ENCODE results near the gene PAX3. TPM values are rescaled to one million over a fixed set of nuclear protein-coding genes. Genes with fewer than 3 reads are reported as not detected.

The PAX3 gene
- total RNA-seq, 1 experiment from 2014 or later: not detected

DNA sequence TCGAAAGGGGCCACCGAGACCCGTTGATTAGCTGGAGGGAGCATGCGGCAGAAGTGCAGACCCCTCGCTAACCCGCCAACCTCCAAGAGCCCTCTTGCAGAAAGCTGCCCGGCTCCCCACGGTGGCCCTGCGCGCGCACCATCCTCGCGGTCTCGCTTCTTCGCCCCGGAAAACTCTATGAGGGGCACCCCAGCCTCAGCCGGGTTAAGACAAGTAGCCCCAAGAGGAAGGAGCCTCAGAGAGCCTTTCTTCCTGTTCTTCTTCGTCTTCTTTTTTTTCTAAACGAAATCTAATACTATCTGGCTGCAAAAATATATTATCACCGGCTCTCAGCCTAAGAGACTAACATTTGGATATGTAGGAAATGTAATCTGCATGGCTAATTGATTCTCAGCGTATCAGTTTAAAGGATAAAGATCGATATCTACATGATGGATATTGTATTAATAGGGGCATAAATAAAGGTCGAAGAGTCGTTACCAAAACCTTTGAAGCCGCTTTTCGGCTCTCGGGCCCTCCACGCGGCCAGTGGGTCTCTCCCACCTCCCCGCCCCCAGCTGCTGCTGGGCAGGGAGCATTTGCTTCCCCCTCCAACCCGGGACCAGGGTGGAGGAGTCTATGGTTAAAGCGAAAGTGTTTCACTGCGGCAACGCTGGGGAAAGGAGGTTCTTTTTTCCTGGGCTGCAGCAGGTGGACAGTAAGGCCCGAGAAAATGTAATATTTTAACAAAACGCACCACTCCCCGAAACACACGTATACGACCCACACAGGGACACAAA, 6.1 kb upstream of the PAX3 start:
- peak; percentile 77 for DNase-seq
- H3K36me3 ChIP-seq (replicated peaks; ENCODE audit: control insufficient read depth, insufficient read depth, low read length): no peaks in the 10 kb centered on the region
- peaks cover 100% of the 10 kb centered on the region for H3K27me3 ChIP-seq (ENCODE audit: control insufficient read depth, insufficient read depth, low read length)
- H3K4me3 ChIP-seq (ENCODE audit: insufficient read depth, low read depth, low read length): no peak overlapping the region

DNA sequence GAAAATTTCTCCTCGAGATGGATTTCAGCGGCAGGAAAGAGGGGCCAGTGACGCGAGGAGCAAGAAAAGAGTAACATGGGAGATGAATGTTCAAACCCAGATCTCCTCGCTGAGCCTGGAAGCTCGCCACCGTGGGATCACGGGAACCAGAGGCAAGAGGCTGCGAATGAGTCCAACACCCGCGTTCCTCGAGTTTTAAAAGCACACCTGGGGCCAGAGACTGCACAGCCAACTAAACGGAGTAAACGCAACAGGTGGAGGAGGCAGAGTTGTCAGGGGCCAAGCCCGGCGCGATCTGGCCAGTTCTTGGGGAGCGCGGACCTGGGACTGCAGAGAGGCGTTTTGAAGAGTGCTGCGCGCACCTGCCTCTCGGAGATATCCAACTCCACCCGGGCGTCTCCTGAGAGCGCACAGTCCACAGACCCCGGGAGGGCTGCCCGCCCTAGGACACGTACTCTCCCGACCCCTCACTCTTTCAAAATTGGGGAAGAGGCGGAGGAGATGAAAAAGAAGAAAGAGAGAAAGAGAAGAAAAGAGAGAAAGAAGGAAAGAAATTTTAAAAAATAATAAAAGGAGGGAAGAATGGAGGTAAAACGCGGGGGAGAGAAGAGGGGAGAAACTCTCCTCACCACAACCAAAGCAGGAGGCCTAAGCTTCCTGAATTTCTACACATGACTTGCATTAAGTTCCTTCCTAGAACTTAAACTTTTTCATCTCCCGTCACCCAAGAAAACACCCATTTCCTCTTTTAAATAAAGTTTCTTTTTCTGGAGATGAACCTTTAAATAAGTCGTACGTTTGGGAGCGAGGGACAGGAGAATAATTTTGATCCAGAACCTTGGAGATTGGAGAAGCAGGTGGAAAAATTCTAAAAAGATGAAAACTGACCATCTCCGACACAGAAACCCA, 5.3 kb upstream of the PAX3 start:
- no peak overlapping the region for H3K4me3 ChIP-seq (ENCODE audit: insufficient read depth, low read depth, low read length)
- H3K36me3 ChIP-seq (replicated peaks; ENCODE audit: control insufficient read depth, insufficient read depth, low read length): no peaks in the 10 kb centered on the region
- peaks cover 100% of the 10 kb centered on the region for H3K27me3 ChIP-seq (ENCODE audit: control insufficient read depth, insufficient read depth, low read length)
- DNase-seq: peak; percentile 63

- Histone ChIP-seq H3K36me3 (replicated peaks; ENCODE audit: control insufficient read depth, insufficient read depth, low read length) (no peaks in the 10 kb centered on the region), H3K4me3 (ENCODE audit: insufficient read depth, low read depth, low read length) (no peak overlapping the region), H3K27me3 (ENCODE audit: control insufficient read depth, insufficient read depth, low read length) (peaks cover 100% of the 10 kb centered on the region)
- DNase-seq: peak; percentile 55
Measured at GRCh38 chr2:222303045-222303827, 4.4 kb upstream of the PAX3 start.

GRCh38 chr2:222302178-222303018, 3.6 kb upstream of the PAX3 start:
- Histone ChIP-seq H3K27me3 (ENCODE audit: control insufficient read depth, insufficient read depth, low read length) (peaks cover 100% of the 10 kb centered on the region), H3K4me3 (ENCODE audit: insufficient read depth, low read depth, low read length) (no peak overlapping the region), H3K36me3 (replicated peaks; ENCODE audit: control insufficient read depth, insufficient read depth, low read length) (no peaks in the 10 kb centered on the region)
- peak; percentile 67 for DNase-seq

DNA sequence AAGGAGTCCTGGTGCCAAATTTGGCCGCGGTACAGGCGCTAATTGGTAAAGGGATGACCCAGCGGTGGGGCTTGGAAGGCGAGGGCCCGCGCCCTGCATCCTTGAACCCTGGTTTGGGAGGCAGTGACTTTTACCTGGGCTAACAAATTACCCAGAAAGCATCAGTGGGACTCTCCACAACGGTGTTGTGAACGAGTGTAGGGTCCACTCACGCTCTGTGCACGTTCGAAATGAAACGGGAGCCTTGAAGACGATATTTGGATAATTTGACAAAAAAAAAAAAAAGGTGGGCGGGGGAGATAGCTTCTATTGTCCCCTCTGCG, 3.0 kb upstream of the PAX3 start:
- no peak for DNase-seq
- Histone ChIP-seq H3K4me3 (ENCODE audit: insufficient read depth, low read depth, low read length) (no peak overlapping the region), H3K36me3 (replicated peaks; ENCODE audit: control insufficient read depth, insufficient read depth, low read length) (no peaks in the 10 kb centered on the region), H3K27me3 (ENCODE audit: control insufficient read depth, insufficient read depth, low read length) (peaks cover 100% of the 10 kb centered on the region)

GRCh38 chr2:222301053-222301795, 2.4 kb upstream of the PAX3 start:
- Histone ChIP-seq H3K36me3 (replicated peaks; ENCODE audit: control insufficient read depth, insufficient read depth, low read length) (no peaks in the 10 kb centered on the region), H3K4me3 (ENCODE audit: insufficient read depth, low read depth, low read length) (no peak overlapping the region), H3K27me3 (ENCODE audit: control insufficient read depth, insufficient read depth, low read length) (peaks cover 100% of the 10 kb centered on the region)
- peak; percentile 76 for DNase-seq

DNA sequence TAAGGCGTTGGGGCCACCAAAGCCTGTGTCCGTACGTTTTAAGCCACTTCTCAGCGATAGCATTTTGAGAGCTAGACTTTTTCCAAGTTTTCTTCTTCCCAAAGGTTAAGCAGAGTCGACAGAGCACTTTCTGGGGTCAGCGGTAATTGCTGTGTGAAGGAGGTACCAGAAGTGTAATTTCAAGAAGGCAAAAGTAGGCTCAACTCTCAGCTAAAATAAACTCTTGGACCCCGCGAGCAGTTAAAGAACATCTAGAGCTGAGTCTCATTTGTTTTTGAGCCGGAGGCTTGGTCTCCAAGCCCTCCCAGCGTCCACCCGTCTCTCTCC, 1.9 kb upstream of the PAX3 start:
- peaks cover 100% of the 10 kb centered on the region for H3K27me3 ChIP-seq (ENCODE audit: control insufficient read depth, insufficient read depth, low read length)
- H3K4me3 ChIP-seq (ENCODE audit: insufficient read depth, low read depth, low read length): no peak overlapping the region

DNA sequence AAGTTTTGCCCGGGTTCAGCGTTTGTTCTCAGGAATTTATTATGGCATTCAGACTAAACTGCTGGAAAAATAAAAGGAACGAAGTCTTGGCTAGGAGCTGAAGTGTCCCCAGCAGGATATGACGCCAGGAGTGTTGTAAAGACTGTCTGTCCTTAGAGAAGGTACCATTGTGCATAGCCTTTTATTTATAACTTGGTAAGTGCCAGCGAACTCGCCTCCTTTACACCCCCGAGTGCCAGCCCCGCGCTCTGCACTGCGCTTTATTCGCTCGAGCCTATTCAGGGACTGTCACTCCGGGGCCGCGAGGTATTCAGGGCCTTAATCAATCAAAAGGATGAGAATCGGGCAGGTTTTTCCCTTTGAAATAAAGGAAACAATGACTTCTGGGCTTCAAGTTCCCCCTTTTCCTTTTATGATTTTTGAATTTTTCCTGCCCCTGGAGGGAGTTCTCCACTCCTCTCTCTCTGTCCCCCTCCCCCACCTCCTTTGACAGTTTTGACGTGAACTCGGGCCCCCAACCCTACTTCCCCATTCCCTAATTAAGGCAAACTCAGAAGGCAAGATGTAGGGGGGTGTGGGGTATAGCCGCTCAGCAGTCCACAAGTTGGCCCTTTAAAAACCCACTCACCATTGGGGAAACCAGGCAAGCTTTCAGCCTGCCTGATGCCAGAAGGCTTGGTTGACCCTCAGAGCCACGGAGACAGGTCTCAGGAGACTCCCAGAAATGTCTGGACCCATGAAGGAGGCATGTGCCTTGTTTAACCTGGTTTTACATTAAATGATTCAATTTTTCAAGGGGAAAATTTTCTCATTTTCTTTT, 1.3 kb upstream of the PAX3 start:
- DNase-seq: peak; percentile 39
- Histone ChIP-seq H3K27me3 (ENCODE audit: control insufficient read depth, insufficient read depth, low read length) (peaks cover 100% of the 10 kb centered on the region), H3K4me3 (ENCODE audit: insufficient read depth, low read depth, low read length) (no peak overlapping the region), H3K36me3 (replicated peaks; ENCODE audit: control insufficient read depth, insufficient read depth, low read length) (no peaks in the 10 kb centered on the region)

More for the DNA sequence above, 1.9 kb upstream of the PAX3 start:
- DNase-seq: no peak
- no peaks in the 10 kb centered on the region for H3K36me3 ChIP-seq (replicated peaks; ENCODE audit: control insufficient read depth, insufficient read depth, low read length)

- Histone ChIP-seq H3K4me3 (ENCODE audit: insufficient read depth, low read depth, low read length) (no peak overlapping the region; the same call in 1 of the 2 replicates), H3K27me3 (ENCODE audit: control insufficient read depth, insufficient read depth, low read length) (peaks cover 100% of the 10 kb centered on the region), H3K36me3 (replicated peaks; ENCODE audit: control insufficient read depth, insufficient read depth, low read length) (no peaks in the 10 kb centered on the region)
- DNase-seq: no peak
Measured at GRCh38 chr2:222298001-222298310, 842 bp downstream of the PAX3 start.

DNA sequence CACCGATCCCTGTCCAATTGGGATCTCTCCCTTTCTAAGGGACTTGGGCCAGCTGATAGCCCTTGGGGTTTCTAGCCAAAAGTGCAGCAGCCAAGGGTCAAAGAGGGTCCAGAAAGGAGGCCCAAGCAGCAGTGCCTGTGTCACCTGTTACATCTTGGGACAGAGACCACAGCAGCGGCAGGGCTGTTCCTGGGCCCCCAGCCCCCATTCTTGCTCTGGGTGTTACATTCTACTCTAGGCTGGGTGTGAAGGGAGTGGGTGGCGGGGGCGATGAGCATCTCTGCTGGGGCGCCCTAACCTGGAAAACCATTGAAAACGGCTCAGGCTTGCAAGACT, 1.2 kb downstream of the PAX3 start:
- Histone ChIP-seq H3K4me3 (ENCODE audit: insufficient read depth, low read depth, low read length) (no peak overlapping the region), H3K36me3 (replicated peaks; ENCODE audit: control insufficient read depth, insufficient read depth, low read length) (no peaks in the 10 kb centered on the region), H3K27me3 (ENCODE audit: control insufficient read depth, insufficient read depth, low read length) (peaks cover 100% of the 10 kb centered on the region)

DNA sequence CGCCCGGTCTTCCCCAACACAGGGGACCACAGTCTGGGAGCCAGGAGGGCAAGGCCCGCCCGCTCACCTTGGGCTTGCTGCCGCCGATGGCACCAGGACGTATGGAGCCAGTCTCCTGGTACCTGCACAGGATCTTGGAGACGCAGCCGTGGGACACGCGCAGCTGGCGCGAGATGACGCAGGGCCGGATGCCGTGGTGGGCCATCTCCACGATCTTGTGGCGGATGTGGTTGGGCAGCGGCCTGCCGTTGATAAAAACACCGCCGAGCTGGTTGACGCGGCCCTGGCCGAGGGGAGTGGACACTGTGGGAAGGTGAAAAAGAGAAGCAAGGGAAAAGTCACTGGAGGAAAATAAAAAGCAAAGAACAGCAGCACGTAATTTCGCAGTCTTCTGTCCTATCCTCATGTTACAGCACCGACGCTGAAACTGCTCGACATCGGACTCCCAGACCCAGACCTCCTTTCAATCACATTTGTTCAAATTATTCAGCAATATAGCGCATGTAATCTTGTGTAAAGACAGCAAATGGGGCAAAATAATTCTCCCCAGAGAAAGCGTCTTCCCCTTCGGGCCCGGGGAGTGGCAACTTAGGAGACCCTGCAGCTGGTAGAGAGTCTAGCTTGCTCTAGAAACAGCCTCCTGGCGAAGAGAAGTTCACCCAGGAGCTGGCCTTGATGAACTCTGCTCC, 1.7 kb downstream of the PAX3 start:
- peak; percentile 51 for DNase-seq
- Histone ChIP-seq H3K27me3 (ENCODE audit: control insufficient read depth, insufficient read depth, low read length) (peaks cover 100% of the 10 kb centered on the region), H3K4me3 (ENCODE audit: insufficient read depth, low read depth, low read length) (no peak overlapping the region), H3K36me3 (replicated peaks; ENCODE audit: control insufficient read depth, insufficient read depth, low read length) (no peaks in the 10 kb centered on the region)

More for the DNA sequence above, 1.2 kb downstream of the PAX3 start:
- DNase-seq: peak; percentile 56

DNA sequence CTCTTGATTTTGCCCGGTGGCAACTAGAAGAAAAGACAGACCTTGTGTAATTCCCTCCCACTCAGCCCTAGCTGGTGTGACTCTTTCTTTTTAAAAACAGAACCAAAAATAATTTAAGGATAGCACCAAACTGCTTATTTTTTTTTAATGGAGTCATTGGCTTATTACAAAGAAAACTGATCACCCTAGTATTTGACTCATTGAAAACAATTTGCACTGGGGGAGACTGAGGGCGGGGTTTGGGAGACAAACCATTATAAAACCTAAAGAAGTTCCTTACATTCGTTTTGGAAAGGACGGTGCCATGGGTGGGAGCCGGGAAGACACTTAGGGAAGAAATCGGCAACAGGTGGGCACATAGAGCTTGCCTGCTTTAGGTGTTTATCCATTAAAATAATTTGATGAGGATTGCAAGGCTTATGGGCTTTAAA, 2.5 kb downstream of the PAX3 start:
- Histone ChIP-seq H3K36me3 (replicated peaks; ENCODE audit: control insufficient read depth, insufficient read depth, low read length) (no peaks in the 10 kb centered on the region), H3K27me3 (ENCODE audit: control insufficient read depth, insufficient read depth, low read length) (peaks cover 100% of the 10 kb centered on the region), H3K4me3 (ENCODE audit: insufficient read depth, low read depth, low read length) (no peak overlapping the region)
- no peak for DNase-seq
